WI38 (cell line): ENCODE results near the gene SEPTIN5.

ENCODE experiments used
- H3K4me3 ChIP-seq: 2 replicates; pipeline ENCODE4 v1.5.1; 2011; ENCODE audit warnings: low read depth, mild to moderate bottlenecking, control low read depth, low read length
- CTCF ChIP-seq: IDR thresholded peaks from 2 replicates; pipeline ENCODE4 v1.5.1; 2012; ENCODE audit warnings: low read depth, mild to moderate bottlenecking, control low read depth, low read length

Gene SEPTIN5

GRCh38 chr22:19716041-19716828, 1.9 kb downstream of the SEPTIN5 start:
- no peak for TF ChIP-seq CTCF
- H3K4me3 ChIP-seq = no peak overlapping the region

- no peak for TF ChIP-seq CTCF
- no peak overlapping the region for H3K4me3 ChIP-seq
Observed at GRCh38 chr22:19716829-19717105, 2.5 kb downstream of the SEPTIN5 start.

- no peak overlapping the region for H3K4me3 ChIP-seq
- no peak for TF ChIP-seq CTCF
Observed at GRCh38 chr22:19717181-19717580, 2.9 kb downstream of the SEPTIN5 start.

- H3K4me3 ChIP-seq = peak overlapping the region; percentile 62
- peak; percentile 55 for TF ChIP-seq CTCF
Observed at GRCh38 chr22:19717691-19718455, 3.6 kb downstream of the SEPTIN5 start.

GRCh38 chr22:19718456-19719049, 4.2 kb downstream of the SEPTIN5 start:
- TF ChIP-seq CTCF = no peak
- peak overlapping the region; percentile 62 for H3K4me3 ChIP-seq

GRCh38 chr22:19719050-19719482, 4.8 kb downstream of the SEPTIN5 start:
- TF ChIP-seq CTCF = no peak
- peak overlapping the region; percentile 62 for H3K4me3 ChIP-seq
